ENCODE data around the gene TERC. TPM values are rescaled to one million over a fixed set of nuclear protein-coding genes. Genes with fewer than 3 reads are reported as not detected.

The TERC gene
- total RNA-seq, 3 donors from 2014 or later = 15.2 to 38.7 (median 29.0) TPM

- Mint-ChIP-seq H3K4me1 (ENCODE audit: low read depth) (peaks cover 38% of the 10 kb centered on the region), H3K4me3 (no peak overlapping the region), H3K27me3 (ENCODE audit: low read depth) (no peaks in the 10 kb centered on the region), H3K9me3 (no peaks in the 10 kb centered on the region), H3K36me3 (ENCODE audit: insufficient read depth) (peaks cover 47% of the 10 kb centered on the region)
- ATAC-seq = no peak
- DNase-seq = no peak
These were observed 16.5 kb upstream of the TERC start for GRCh38 chr3:169781209-169781855.

- ATAC-seq = no peak
- no peaks in the 10 kb centered on the region for H3K9me3 Mint-ChIP-seq
- peaks cover 41% of the 10 kb centered on the region for H3K4me1 Mint-ChIP-seq (ENCODE audit: low read depth)
These were observed 15.9 kb upstream of the TERC start for GRCh38 chr3:169780742-169781141.

GRCh38 chr3:169777822-169778221 is 13.0 kb upstream of the TERC start:
- H3K9me3 Mint-ChIP-seq = no peaks in the 10 kb centered on the region
- peaks cover 52% of the 10 kb centered on the region for H3K36me3 Mint-ChIP-seq (ENCODE audit: insufficient read depth)
- no peak for DNase-seq
- peaks cover 60% of the 10 kb centered on the region for H3K4me1 Mint-ChIP-seq (ENCODE audit: low read depth)
- ATAC-seq = no peak
- no peaks in the 10 kb centered on the region for H3K27me3 Mint-ChIP-seq (ENCODE audit: low read depth)
- H3K4me3 Mint-ChIP-seq = no peak overlapping the region

More at GRCh38 chr3:169780742-169781141, 15.9 kb upstream of the TERC start:
- DNase-seq = no peak
- Mint-ChIP-seq H3K27me3 (ENCODE audit: low read depth) (no peaks in the 10 kb centered on the region), H3K4me3 (no peak overlapping the region), H3K36me3 (ENCODE audit: insufficient read depth) (peaks cover 47% of the 10 kb centered on the region)

- peaks cover 48% of the 10 kb centered on the region for H3K4me1 Mint-ChIP-seq (ENCODE audit: low read depth)
- H3K27me3 Mint-ChIP-seq (ENCODE audit: low read depth) = no peaks in the 10 kb centered on the region
- H3K9me3 Mint-ChIP-seq = no peaks in the 10 kb centered on the region
- DNase-seq (no peak), ATAC-seq (no peak)
- H3K4me3 Mint-ChIP-seq = peak overlapping the region; percentile 100
- peaks cover 30% of the 10 kb centered on the region for H3K36me3 Mint-ChIP-seq (ENCODE audit: insufficient read depth)
These were observed 9.3 kb upstream of the TERC start for GRCh38 chr3:169774186-169774585.

- H3K36me3 Mint-ChIP-seq (ENCODE audit: insufficient read depth) = peaks cover 23% of the 10 kb centered on the region
- DNase-seq = peak; percentile 90
- H3K9me3 Mint-ChIP-seq = no peaks in the 10 kb centered on the region
- H3K27me3 Mint-ChIP-seq (ENCODE audit: low read depth) = no peaks in the 10 kb centered on the region
- ATAC-seq = peak; percentile 86 to 89
- peak within 1 kb of the TSS; percentile 100 for H3K4me3 Mint-ChIP-seq
- peaks cover 42% of the 10 kb centered on the region for H3K4me1 Mint-ChIP-seq (ENCODE audit: low read depth)
These were observed 8.3 kb upstream of the TERC start, which contains the start of gene MYNN for GRCh38 chr3:169772897-169773816. MYNN (plus strand) TSS chr3:169773396; CDS start chr3:169774296, 900 bp downstream.

GRCh38 chr3:169772305-169772896 is 7.5 kb upstream of the TERC start:
- no peaks in the 10 kb centered on the region for H3K9me3 Mint-ChIP-seq

GRCh38 chr3:169771497-169772304 is 6.8 kb upstream of the TERC start:
- peak overlapping the region; percentile 100 for H3K4me3 Mint-ChIP-seq
- ATAC-seq = no peak
- peaks cover 13% of the 10 kb centered on the region for H3K36me3 Mint-ChIP-seq (ENCODE audit: insufficient read depth)
- peak; percentile 52 for DNase-seq
- H3K4me1 Mint-ChIP-seq (ENCODE audit: low read depth) = peaks cover 32% of the 10 kb centered on the region
- H3K27me3 Mint-ChIP-seq (ENCODE audit: low read depth) = no peaks in the 10 kb centered on the region
- H3K9me3 Mint-ChIP-seq = no peaks in the 10 kb centered on the region

More at GRCh38 chr3:169772305-169772896, 7.5 kb upstream of the TERC start:
- Mint-ChIP-seq H3K4me3 (peak overlapping the region; percentile 100), H3K4me1 (ENCODE audit: low read depth) (peaks cover 37% of the 10 kb centered on the region), H3K36me3 (ENCODE audit: insufficient read depth) (peaks cover 18% of the 10 kb centered on the region), H3K27me3 (ENCODE audit: low read depth) (no peaks in the 10 kb centered on the region)
- ATAC-seq (peak; percentile 17 to 28), DNase-seq (no peak)

GRCh38 chr3:169769287-169770181 is 4.7 kb upstream of the TERC start, which contains the start of gene ACTRT3:
ACTRT3 (minus strand) TSS chr3:169769561; CDS start chr3:169769520, 41 bp downstream.
- ATAC-seq = peak; percentile 15 to 19
- DNase-seq = peak; percentile 54
- peaks cover 2% of the 10 kb centered on the region for H3K36me3 Mint-ChIP-seq (ENCODE audit: insufficient read depth)
- no peaks in the 10 kb centered on the region for H3K27me3 Mint-ChIP-seq (ENCODE audit: low read depth)
- peaks cover 6% of the 10 kb centered on the region for H3K9me3 Mint-ChIP-seq
- peak within 1 kb of the TSS; percentile 86 for H3K4me3 Mint-ChIP-seq
- peaks cover 23% of the 10 kb centered on the region for H3K4me1 Mint-ChIP-seq (ENCODE audit: low read depth)

- Mint-ChIP-seq H3K4me1 (ENCODE audit: low read depth) (peaks cover 26% of the 10 kb centered on the region), H3K4me3 (peak overlapping the region; percentile 95), H3K36me3 (ENCODE audit: insufficient read depth) (no peaks in the 10 kb centered on the region), H3K9me3 (peaks cover 6% of the 10 kb centered on the region), H3K27me3 (ENCODE audit: low read depth) (no peaks in the 10 kb centered on the region)
- peak; percentile 48 for DNase-seq
- ATAC-seq = peak; percentile 46 to 49
These were observed 463 bp downstream of the TERC start for GRCh38 chr3:169764312-169764881.

- no peaks in the 10 kb centered on the region for H3K9me3 Mint-ChIP-seq
- no peak for ATAC-seq
- H3K4me1 Mint-ChIP-seq (ENCODE audit: low read depth) = peaks cover 36% of the 10 kb centered on the region
- H3K36me3 Mint-ChIP-seq (ENCODE audit: insufficient read depth) = no peaks in the 10 kb centered on the region
- no peak overlapping the region for H3K4me3 Mint-ChIP-seq
- no peak for DNase-seq
- H3K27me3 Mint-ChIP-seq (ENCODE audit: low read depth) = no peaks in the 10 kb centered on the region
These were observed 4.4 kb downstream of the TERC start for GRCh38 chr3:169760479-169760878.

GRCh38 chr3:169759256-169759655 is 5.6 kb downstream of the TERC start:
- peak overlapping the region; percentile 6 for H3K4me3 Mint-ChIP-seq
- peaks cover 31% of the 10 kb centered on the region for H3K4me1 Mint-ChIP-seq (ENCODE audit: low read depth)
- no peaks in the 10 kb centered on the region for H3K27me3 Mint-ChIP-seq (ENCODE audit: low read depth)
- no peak for DNase-seq
- H3K36me3 Mint-ChIP-seq (ENCODE audit: insufficient read depth) = no peaks in the 10 kb centered on the region
- ATAC-seq = peak; percentile 88 to 90
- H3K9me3 Mint-ChIP-seq = no peaks in the 10 kb centered on the region

- Mint-ChIP-seq H3K4me3 (no peak overlapping the region), H3K27me3 (ENCODE audit: low read depth) (no peaks in the 10 kb centered on the region), H3K4me1 (ENCODE audit: low read depth) (peaks cover 24% of the 10 kb centered on the region), H3K36me3 (ENCODE audit: insufficient read depth) (no peaks in the 10 kb centered on the region), H3K9me3 (no peaks in the 10 kb centered on the region)
- ATAC-seq (no peak), DNase-seq (no peak)
These were observed 6.4 kb downstream of the TERC start for GRCh38 chr3:169758359-169758994.

Data from activated T-cell treated with anti-CD3 and anti-CD28 coated beads, Interleukin-2, amount 50 U/mL, for 4 hours (primary cell).